Activated CD8-positive, alpha-beta memory T cell treated with anti-CD3 and anti-CD28 coated beads, Interleukin-2, amount 50 U/mL, for 24 hours (primary cell): Measurements from ENCODE around the gene BPIFA2.

Source experiments
- DNase-seq: peaks from one replicate; pipeline ENCODE4 v3.0.0-alpha.2; 2020; ENCODE audit errors: extremely low read depth

BPIFA2 gene

DNA sequence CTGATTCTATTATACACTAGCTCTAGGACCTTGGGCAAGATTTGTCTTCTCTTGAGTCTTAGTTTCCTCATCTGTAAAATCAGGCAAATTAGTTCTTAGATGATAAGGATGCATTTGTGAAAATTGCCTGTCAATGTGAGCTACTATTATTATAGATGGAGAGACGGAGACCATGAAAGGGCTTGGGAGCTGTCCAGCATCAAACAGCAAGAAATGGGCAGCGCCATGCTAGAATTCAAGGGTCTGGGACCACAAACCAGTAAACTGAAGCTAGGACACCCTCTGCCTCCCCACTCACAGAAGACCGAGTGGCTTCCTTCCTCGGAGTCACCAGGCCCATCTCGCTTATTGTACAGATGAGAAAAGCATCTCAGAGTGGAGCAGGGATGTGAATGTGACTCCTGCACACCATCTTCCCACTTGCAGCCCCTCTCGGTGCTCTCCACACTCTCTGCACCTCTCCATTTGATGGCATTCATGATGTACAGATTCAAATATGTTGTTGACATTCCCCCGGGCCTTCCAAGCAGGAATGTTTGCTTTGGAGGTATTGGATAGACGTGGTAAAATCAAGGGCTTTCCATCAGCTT is 25.0 kb downstream of the BPIFA2 start:
- no peak for DNase-seq

DNA sequence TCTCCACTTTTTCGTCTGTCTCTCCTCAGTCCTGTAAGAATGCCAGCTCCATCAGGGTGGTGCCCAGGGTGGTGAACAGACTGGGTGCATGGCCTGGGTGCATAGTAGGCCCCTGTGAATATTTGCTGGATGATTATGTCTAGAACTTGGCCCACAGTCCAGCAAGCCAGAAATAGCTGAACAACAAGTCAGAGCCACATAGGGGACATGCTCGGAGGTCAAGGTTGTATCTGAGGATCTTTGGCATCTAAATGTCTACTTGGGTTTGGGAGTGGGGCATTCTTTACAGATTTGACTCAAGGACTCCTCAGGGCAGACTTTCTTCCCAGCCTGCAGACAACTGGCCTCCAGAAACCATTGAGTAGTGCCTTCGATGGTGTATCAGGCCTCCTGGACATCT is 31.1 kb downstream of the BPIFA2 start:
- no peak for DNase-seq

DNA sequence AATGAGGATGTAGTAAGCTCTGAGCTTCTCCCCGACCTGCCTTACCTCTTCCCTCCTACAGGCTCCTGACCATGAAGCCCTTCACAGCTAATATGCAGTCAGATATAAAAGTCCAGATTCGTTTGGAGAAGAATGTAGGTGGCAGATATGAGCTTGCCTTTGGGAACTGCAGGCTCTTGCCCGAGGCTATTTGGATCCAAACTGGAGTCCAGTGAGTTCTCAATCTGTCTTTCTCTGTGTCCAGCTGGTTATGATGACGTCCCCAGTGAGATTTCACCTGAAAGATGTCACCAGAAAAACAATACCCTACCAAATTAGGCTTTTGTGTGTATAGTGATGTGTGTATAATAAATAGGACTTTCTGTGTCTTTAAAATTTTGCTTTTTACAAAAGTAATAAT is 34.5 kb downstream of the BPIFA2 start:
- DNase-seq = no peak

DNA sequence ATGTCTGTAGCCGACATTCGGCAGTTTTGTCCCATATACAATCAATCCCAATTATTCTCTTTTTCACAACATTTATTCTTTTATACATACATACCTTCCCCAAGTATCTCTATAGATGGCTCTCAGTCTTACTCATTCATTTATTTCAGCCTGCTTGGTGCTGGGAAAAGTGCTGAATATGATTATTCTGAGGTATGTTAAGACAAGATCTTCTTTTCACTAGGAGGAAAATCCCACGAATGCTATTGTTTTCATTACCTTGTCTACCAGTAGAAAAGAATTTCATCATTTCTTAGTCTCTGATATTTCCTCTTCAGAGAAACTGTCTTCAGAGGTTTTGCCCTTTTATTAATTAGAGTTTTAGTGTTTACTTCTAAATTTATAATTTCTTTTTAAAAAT is 35.5 kb downstream of the BPIFA2 start:
- DNase-seq = no peak

DNA sequence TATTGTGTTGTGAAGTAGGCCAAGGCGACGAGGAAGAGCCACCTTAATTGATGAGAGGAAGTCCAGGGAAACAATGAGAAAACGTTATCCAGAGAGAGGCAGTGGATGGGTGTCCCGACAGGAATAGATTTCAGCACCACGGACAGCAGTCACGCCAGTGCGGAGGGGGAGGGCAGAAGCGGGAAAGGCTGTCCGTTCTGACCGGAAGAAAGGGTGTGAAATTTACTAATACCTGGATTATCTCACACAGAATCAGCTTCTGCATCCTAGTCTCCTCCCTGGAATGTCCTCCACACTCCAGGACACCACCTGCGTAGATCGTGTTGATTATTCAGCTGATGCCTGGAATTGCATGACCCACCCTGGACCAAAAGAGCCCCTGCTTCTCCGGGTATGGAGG is 41.8 kb downstream of the BPIFA2 start:
- DNase-seq = no peak

DNA sequence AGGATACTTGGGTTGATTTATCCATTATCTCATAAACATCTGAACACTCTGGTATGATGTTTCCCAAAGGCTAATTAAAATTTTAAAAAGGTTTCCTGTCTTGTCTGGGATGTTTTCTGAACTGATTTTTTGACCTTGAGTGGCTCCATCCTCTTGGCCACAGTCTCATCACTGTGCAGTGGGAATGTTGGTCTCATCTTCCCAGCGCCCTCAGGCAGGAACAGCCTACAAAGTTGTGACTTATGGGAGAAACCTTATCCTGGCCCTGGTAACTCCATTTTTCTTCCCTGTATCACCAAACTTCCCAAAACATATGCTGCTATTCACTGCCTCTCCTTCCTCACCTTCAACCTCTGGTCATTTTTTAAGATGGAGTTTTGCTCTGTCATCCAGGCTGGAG is 42.4 kb downstream of the BPIFA2 start:
- DNase-seq = no peak

DNA sequence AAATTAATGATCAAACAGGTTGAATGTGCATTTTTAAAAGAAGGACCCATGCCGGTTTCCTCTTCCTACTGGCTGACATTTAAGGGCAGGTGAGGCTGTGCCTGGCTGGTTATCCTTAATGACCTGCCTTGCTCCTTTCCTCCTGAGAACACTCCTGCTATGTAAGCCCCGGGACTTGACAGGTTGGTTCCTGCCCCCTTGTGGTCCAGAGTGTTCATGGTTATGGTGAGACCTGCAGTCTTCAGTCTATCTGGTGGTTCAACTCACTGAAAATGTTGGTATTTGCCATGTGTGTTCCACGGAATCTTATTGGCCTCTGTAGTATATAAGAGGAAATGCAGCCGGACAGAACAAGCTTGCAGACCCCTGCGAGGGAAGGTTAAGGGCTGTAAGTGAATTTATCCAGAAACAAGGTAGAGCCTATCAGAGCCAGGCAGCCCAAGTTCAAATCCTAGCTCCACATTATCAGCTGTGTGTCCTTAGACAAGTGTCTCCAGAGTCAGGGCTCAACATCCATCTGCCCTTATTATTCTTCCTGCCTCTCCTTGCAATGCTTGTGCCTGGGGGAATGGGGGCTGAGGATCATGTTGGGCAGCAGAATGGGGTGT is 44.0 kb downstream of the BPIFA2 start:
- DNase-seq = no peak

DNA sequence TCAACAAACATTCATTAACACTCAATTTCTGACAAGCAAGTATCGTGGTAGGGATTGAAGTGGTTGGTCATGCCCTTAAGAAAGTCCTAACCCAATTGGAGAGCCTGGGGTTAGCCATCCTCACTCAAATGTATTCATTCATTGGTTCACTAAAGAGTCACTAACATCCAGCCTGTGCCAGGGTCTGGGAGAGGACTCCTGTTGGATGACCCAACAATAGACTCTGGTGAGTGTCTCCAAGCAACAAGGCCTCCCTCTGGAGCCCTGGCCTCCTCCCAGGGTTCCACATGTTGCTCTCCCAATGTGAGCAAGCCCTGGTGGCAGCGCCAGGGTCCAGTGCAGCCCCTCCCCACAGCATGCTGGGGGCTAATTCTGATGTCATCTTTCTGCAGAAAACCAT is 49.1 kb downstream of the BPIFA2 start, which contains the start of gene BPIFA3:
Gene BPIFA3 (plus strand): TSS at position 301 of the 400 bp plus-strand sequence. CDS start 185 bp downstream, outside the sequence.
- DNase-seq = no peak

DNA sequence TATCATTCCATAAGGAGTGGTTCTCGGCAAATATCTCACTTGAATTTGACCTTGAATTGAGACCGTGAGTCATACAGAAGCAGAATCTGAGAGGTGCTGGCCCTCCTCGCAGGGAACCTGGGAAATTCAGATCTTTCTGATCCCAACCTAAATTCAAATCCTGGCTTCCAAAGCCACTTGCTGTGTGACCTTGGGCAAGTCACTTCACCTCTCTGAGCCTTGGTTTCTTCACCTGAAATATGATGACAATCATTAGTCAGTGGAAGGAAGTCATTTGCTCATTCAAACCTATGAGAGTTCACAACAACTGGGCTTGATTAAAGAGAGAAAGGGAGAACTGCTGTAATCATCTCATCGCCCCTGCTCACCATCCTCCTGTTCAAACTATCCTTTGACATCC is 56.4 kb downstream of the BPIFA2 start:
- DNase-seq = no peak

DNA sequence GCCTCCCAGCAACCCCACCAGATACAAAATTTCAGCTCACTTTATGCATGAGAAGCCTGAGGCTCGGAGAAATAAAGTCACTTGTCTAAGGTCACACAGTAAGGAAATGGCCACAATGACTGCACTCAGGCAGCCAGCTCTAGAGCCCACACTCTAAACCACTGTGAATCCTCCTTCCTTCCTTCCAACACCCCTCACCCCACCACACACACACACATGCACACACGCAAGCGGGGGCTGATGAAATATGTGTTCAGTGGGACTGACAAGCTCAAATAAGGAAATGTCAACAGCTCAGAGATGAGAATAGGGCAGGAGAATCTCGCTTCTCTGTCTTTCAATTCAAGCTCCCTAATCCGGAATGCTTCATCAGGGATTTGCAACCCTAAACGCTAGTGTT is 61.9 kb downstream of the BPIFA2 start:
- no peak for DNase-seq
